IMR-90 (cell line): ENCODE data around the gene EXPH5. TPM values are rescaled to one million over a fixed set of nuclear protein-coding genes. Genes with fewer than 3 reads are reported as not detected.

ENCODE experiments used
- ATAC-seq: fragments of 200-7000 bp; cut with Tn5 transposase; 2 replicates; pipeline ENCODE4 v1.9.1; 2020; ENCODE audit warnings: low read depth, mild to moderate bottlenecking, moderate library complexity
- BruUV-seq: library from RNA; stranded (reverse); fragments of 400-500 nt; replicated peaks from 2 replicates; lab custom pipeline; 2021; lab: Mats Ljungman, UMichigan
- CTCF ChIA-PET: fragments of 300-600 bp; formaldehyde crosslinking; extraction: SDS; loops from one replicate; lab custom pipeline; 2021; ENCODE audit warnings: antibody characterized with exemption; lab: Yijun Ruan, JAX
- POLR2A ChIA-PET: fragments of 300-600 bp; sonication (Branson Sonifier 250); formaldehyde crosslinking; loops from one replicate; lab custom pipeline; 2022; ENCODE audit warnings: antibody characterized with exemption; ENCODE audit not compliant: unreplicated experiment; lab: Charles Lee
- DNase-seq: peaks from one replicate; pipeline ENCODE4 v3.0.0; 2013
- H2AFZ ChIP-seq: replicated peaks from 2 replicates; pipeline ENCODE3; 2013; ENCODE audit warnings: low read length, mild to moderate bottlenecking; ENCODE audit not compliant: poor library complexity
- H2AK5ac ChIP-seq: 2 replicates; pipeline ENCODE4 v1.6.1; 2013; ENCODE audit warnings: low read depth, low read length, inconsistent platforms
- H2AK9ac ChIP-seq: replicated peaks from 2 replicates; pipeline ENCODE3; 2013; ENCODE audit warnings: mild to moderate bottlenecking, low read depth, low read length, moderate library complexity; ENCODE audit not compliant: poor library complexity
- H2BK120ac ChIP-seq: 2 replicates; pipeline ENCODE4 v1.6.1; 2013; ENCODE audit warnings: low read depth, low read length, inconsistent platforms
- H2BK15ac ChIP-seq: 3 replicates; pipeline ENCODE4 v1.6.1; 2013; ENCODE audit warnings: low read depth, low read length, inconsistent platforms
- H2BK20ac ChIP-seq: 2 replicates; pipeline ENCODE4 v1.6.1; 2013; ENCODE audit warnings: low read depth, mild to moderate bottlenecking, inconsistent platforms, low read length, moderate library complexity
- H2BK5ac ChIP-seq: 2 replicates; pipeline ENCODE4 v1.6.1; 2013; ENCODE audit warnings: mild to moderate bottlenecking, low read depth, low read length, inconsistent platforms; ENCODE audit not compliant: poor library complexity, severe bottlenecking
- H3K14ac ChIP-seq: replicated peaks from 2 replicates; pipeline ENCODE4 v1.6.1; 2013; ENCODE audit warnings: low read depth, low read length, inconsistent platforms
- H3K18ac ChIP-seq: 2 replicates; pipeline ENCODE4 v1.6.1; 2013; ENCODE audit warnings: low read depth, low read length, control low read depth
- H3K23ac ChIP-seq: 2 replicates; pipeline ENCODE4 v1.6.1; 2013; ENCODE audit warnings: low read depth, low read length, inconsistent platforms
- H3K27ac ChIP-seq: 2 replicates; pipeline ENCODE4 v1.5.1; 2013; ENCODE audit warnings: mild to moderate bottlenecking, control low read depth, low read length; ENCODE audit not compliant: insufficient read depth
- H3K27me3 ChIP-seq: 2 replicates; pipeline ENCODE4 v1.6.1; 2013; ENCODE audit warnings: low read length; ENCODE audit not compliant: control insufficient read depth, insufficient read depth
- H3K36me3 ChIP-seq: 2 replicates; pipeline ENCODE4 v1.6.1; 2013; ENCODE audit warnings: low read length, mixed read lengths; ENCODE audit not compliant: control insufficient read depth, insufficient read depth
- H3K4ac ChIP-seq: 2 replicates; pipeline ENCODE4 v1.6.1; 2013; ENCODE audit warnings: low read depth, low read length, inconsistent platforms
- H3K4me1 ChIP-seq: 2 replicates; pipeline ENCODE4 v1.6.1; 2013; ENCODE audit warnings: low read length, mixed read lengths; ENCODE audit not compliant: control insufficient read depth, insufficient read depth
- H3K4me2 ChIP-seq: 2 replicates; pipeline ENCODE4 v1.6.1; 2013; ENCODE audit warnings: low read depth, mild to moderate bottlenecking, control low read depth, low read length, moderate library complexity
- H3K4me3 ChIP-seq: 2 replicates; pipeline ENCODE4 v1.5.1; 2013; ENCODE audit warnings: low read depth, mild to moderate bottlenecking, control low read depth, low read length, moderate library complexity; ENCODE audit not compliant: insufficient read depth
- H3K56ac ChIP-seq: 2 replicates; pipeline ENCODE4 v1.6.1; 2013; ENCODE audit warnings: low read length, inconsistent platforms; ENCODE audit not compliant: insufficient read depth; ENCODE audit errors: extremely low read depth
- H3K79me1 ChIP-seq, 2 experiments: 2 replicates each; pipeline ENCODE4 v1.6.1; 2013; ENCODE audit warnings: low read length in 2 of 2, inconsistent platforms in 1 of 2, low read depth in 1 of 2
- H3K9ac ChIP-seq: 2 replicates; pipeline ENCODE4 v1.6.1; 2013; ENCODE audit warnings: low read depth, low read length, control low read depth
- H3K9me1 ChIP-seq: 2 replicates; pipeline ENCODE4 v1.6.1; 2013; ENCODE audit warnings: low read length, inconsistent platforms; ENCODE audit not compliant: insufficient read depth
- H3K9me3 ChIP-seq: 2 replicates; pipeline ENCODE4 v1.6.1; 2013; ENCODE audit warnings: low read length; ENCODE audit not compliant: control insufficient read depth, insufficient read depth
- H4K20me1 ChIP-seq: 2 replicates; pipeline ENCODE4 v1.6.1; 2013; ENCODE audit warnings: low read length, inconsistent platforms; ENCODE audit not compliant: insufficient read depth
- H4K5ac ChIP-seq: 2 replicates; pipeline ENCODE4 v1.6.1; 2013; ENCODE audit warnings: mild to moderate bottlenecking, low read depth, low read length, control low read depth
- H4K8ac ChIP-seq, 2 experiments: 2 replicates each; pipeline ENCODE4 v1.6.1; 2013; ENCODE audit warnings: low read depth in 2 of 2, low read length in 2 of 2, control low read depth in 1 of 2, inconsistent platforms in 1 of 2
- H4K91ac ChIP-seq: 2 replicates; pipeline ENCODE4 v1.6.1; 2013; ENCODE audit warnings: low read depth, low read length, inconsistent platforms; ENCODE audit not compliant: insufficient read depth
- BHLHE40 ChIP-seq: fragments of 150-350 bp; IDR thresholded peaks from 2 replicates; pipeline ENCODE4 v1.6.1; 2016; ENCODE audit warnings: mild to moderate bottlenecking, low read depth, low read length
- CEBPB ChIP-seq: IDR thresholded peaks from 2 replicates; pipeline ENCODE4 v1.6.1; 2012; ENCODE audit warnings: low read depth, low read length, improper control_type of control experiment
- CHD1 ChIP-seq: IDR thresholded peaks from 2 replicates; pipeline ENCODE4 v1.6.1; 2012; ENCODE audit warnings: low read depth, low read length, improper control_type of control experiment
- ELK1 ChIP-seq: fragments of 150-350 bp; IDR thresholded peaks from 2 replicates; pipeline ENCODE4 v1.6.1; 2016; ENCODE audit warnings: low read depth, mild to moderate bottlenecking, low read length, moderate library complexity, borderline replicate concordance
- FOS ChIP-seq: fragments of 150-350 bp; IDR thresholded peaks from 2 replicates; pipeline ENCODE4 v1.6.1; 2016; ENCODE audit warnings: low read depth, low read length
- MAFK ChIP-seq: IDR thresholded peaks from 2 replicates; pipeline ENCODE4 v1.6.1; 2012; ENCODE audit warnings: low read depth, low read length, improper control_type of control experiment
- MAZ ChIP-seq: IDR thresholded peaks from 2 replicates; pipeline ENCODE4 v1.6.1; 2012; ENCODE audit warnings: low read depth, mild to moderate bottlenecking, low read length, improper control_type of control experiment, moderate library complexity, borderline replicate concordance
- MXI1 ChIP-seq: IDR thresholded peaks from 2 replicates; pipeline ENCODE4 v1.6.1; 2012; ENCODE audit warnings: low read depth, mild to moderate bottlenecking, low read length, moderate library complexity, borderline replicate concordance
- POLR2A ChIP-seq: IDR thresholded peaks from 2 replicates; pipeline ENCODE4 v1.6.1; 2012; ENCODE audit warnings: mild to moderate bottlenecking, low read depth, low read length
- RCOR1 ChIP-seq: IDR thresholded peaks from 2 replicates; pipeline ENCODE4 v1.6.1; 2012; ENCODE audit warnings: mild to moderate bottlenecking, low read length, improper control_type of control experiment; ENCODE audit not compliant: insufficient replicate concordance
- RFX5 ChIP-seq: IDR thresholded peaks from 2 replicates; pipeline ENCODE4 v1.8.0; 2012; ENCODE audit warnings: low read depth, mild to moderate bottlenecking, low read length, moderate library complexity
- SMC3 ChIP-seq: fragments of 150-350 bp; IDR thresholded peaks from 2 replicates; pipeline ENCODE4 v1.6.1; 2016; ENCODE audit warnings: low read depth, mild to moderate bottlenecking, antibody characterized with exemption, low read length, moderate library complexity
- USF2 ChIP-seq: fragments of 150-350 bp; IDR thresholded peaks from 2 replicates; pipeline ENCODE4 v1.6.1; 2017; ENCODE audit warnings: mild to moderate bottlenecking, antibody characterized with exemption, low read length, low read depth
- WGBS, 2 experiments: methylation state at CpG; one replicate each; pipeline versions ENCODE4 v1.1.5 to v1.1.7; 2013; ENCODE audit warnings: missing lambda C conversion rate in 2 of 2; ENCODE audit not compliant: insufficient read length in 1 of 2; ENCODE audit errors: extremely low coverage in 2 of 2; 5-methylcytosine and 5-hydroxymethylcytosine counted together
- dilution Hi-C: fragments of 300-500 bp; cut with HindIII; formaldehyde crosslinking; loops from one replicate; pipeline ENCODE4 v1.14.3; 2018; ENCODE audit warnings: low sequenced_read_pairs; ENCODE audit not compliant: unreplicated experiment
- in situ Hi-C: fragments of 300-500 bp; cut with MboI; formaldehyde crosslinking; loops from 3 replicates; pipeline ENCODE4 v1.14.3; 2019; ENCODE audit warnings: low sequenced_read_pairs, inconsistent platforms, mixed read lengths
- intact Hi-C: fragments of 100-400 bp; cut with micrococcal nuclease; formaldehyde crosslinking; loops from 2 replicates; pipeline ENCODE4 v1.10.0; 2022
- polyA plus RNA-seq, 3 experiments: library from polyadenylated mRNA; depleted of rRNA; stranded (reverse); fragments of >200 nt; gene quantifications; 2 replicates each; pipeline ENCODE4 v1.2.3, GENCODE V29; 2012; ENCODE audit warnings: low replicate concordance in 1 of 3
- total RNA-seq: library from RNA; depleted of rRNA; stranded (reverse); fragments of >200 nt; gene quantifications from 2 replicates; pipeline ENCODE4 v1.2.3, GENCODE V29; 2012
- TF ChIP-seq, protein P1 (sequence below): conservative IDR thresholded peaks from 2 replicates; pipeline ENCODE4 v1.5.1; 2012; ENCODE audit warnings: mild to moderate bottlenecking, low read depth, low read length, improper control_type of control experiment

EXPH5 gene
- total and polyA plus RNA-seq, 2 of the 4 experiments (the other 2 are of a cell fraction) = 0.05 to 0.72 TPM

GRCh38 chr11:108545909-108546501, 47.6 kb downstream of the EXPH5 start:
- Histone ChIP-seq H3K27me3 (no peaks in the 10 kb centered on the region; the same call in 1 of the 2 replicates), H2BK5ac (no peak overlapping the region), H3K79me1 (no peaks in the 10 kb centered on the region; a peak in 1 of 4 replicates), H4K8ac (no peak overlapping the region), H3K9ac (no peak overlapping the region), H3K23ac (no peak overlapping the region), H4K20me1 (no peaks in the 10 kb centered on the region), H3K4me1 (peaks cover 1% of the 10 kb centered on the region; the same call in 1 of the 2 replicates), H3K14ac (no peak overlapping the region), H2BK15ac (no peak overlapping the region), H3K4me2 (no peak overlapping the region), H4K5ac (no peak overlapping the region), H3K9me3 (no peaks in the 10 kb centered on the region), H2AFZ (no peak overlapping the region), H4K91ac (no peak overlapping the region), H3K18ac (no peak overlapping the region), H2BK120ac (no peak overlapping the region), H2BK20ac (no peak overlapping the region), H2AK5ac (no peak overlapping the region), H3K4ac (no peak overlapping the region), H3K56ac (no peak overlapping the region), H3K36me3 (no peaks in the 10 kb centered on the region), H2AK9ac (no peak overlapping the region), H3K4me3 (no peak overlapping the region), H3K27ac (no peak overlapping the region), H3K9me1 (no peaks in the 10 kb centered on the region)
- dilution Hi-C loops = no loop called here
- ATAC-seq (no peak), DNase-seq (no peak)
- ChIA-PET POLR2A (no interaction called here), CTCF (interaction anchor here (1.0 kb wide), 1 partner anchor 9 kb away, joined by 3 read pairs; no protein-coding TSS in a partner anchor)
- intact Hi-C loops = no loop called here
- no TSS peak for BruUV-seq
- TF ChIP-seq USF2 = no peak
- TF ChIP-seq BHLHE40 = no peak
- TF ChIP-seq RFX5 = no peak
- no peak for TF ChIP-seq SMC3
- TF ChIP-seq RCOR1 = no peak
- no peak for TF ChIP-seq CHD1
- TF ChIP-seq MAFK = no peak
- no peak for TF ChIP-seq MXI1
- TF ChIP-seq CEBPB = no peak
- no peak for TF ChIP-seq FOS
- TF ChIP-seq ELK1 = no peak
- no peak for TF ChIP-seq MAZ
- no peak for TF ChIP-seq POLR2A
- TF ChIP-seq, protein P1, sequence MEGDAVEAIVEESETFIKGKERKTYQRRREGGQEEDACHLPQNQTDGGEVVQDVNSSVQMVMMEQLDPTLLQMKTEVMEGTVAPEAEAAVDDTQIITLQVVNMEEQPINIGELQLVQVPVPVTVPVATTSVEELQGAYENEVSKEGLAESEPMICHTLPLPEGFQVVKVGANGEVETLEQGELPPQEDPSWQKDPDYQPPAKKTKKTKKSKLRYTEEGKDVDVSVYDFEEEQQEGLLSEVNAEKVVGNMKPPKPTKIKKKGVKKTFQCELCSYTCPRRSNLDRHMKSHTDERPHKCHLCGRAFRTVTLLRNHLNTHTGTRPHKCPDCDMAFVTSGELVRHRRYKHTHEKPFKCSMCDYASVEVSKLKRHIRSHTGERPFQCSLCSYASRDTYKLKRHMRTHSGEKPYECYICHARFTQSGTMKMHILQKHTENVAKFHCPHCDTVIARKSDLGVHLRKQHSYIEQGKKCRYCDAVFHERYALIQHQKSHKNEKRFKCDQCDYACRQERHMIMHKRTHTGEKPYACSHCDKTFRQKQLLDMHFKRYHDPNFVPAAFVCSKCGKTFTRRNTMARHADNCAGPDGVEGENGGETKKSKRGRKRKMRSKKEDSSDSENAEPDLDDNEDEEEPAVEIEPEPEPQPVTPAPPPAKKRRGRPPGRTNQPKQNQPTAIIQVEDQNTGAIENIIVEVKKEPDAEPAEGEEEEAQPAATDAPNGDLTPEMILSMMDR = no peak
- in situ Hi-C loops = no loop called here
- WGBS, 2 experiments = 51% methylated on average over 5 of the region's 5 CpGs; no CpG with 5 or more reads in 1 of the 2 experiments
